ENCODE measurements around the gene CDKAL1.

Gene CDKAL1

GRCh38 chr6:21103626-21104224, 569.5 kb downstream of the CDKAL1 start:
- TF ChIP-seq TSHZ2 (CRISPR knock-in tag; IDR thresholded peaks at IDR 0.05) (no peak), CREB5 (CRISPR knock-in tag; IDR thresholded peaks at IDR 0.05; ENCODE audit: low read depth) (no peak), ESRRG (CRISPR knock-in tag; IDR thresholded peaks at IDR 0.05) (no peak), BACH2 (CRISPR knock-in tag; IDR thresholded peaks at IDR 0.05; ENCODE audit: borderline replicate concordance) (no peak), ISL1 (CRISPR knock-in tag; IDR thresholded peaks at IDR 0.05) (no peak), ARNTL (CRISPR knock-in tag; IDR thresholded peaks at IDR 0.05; ENCODE audit: borderline replicate concordance, low read depth) (no peak), GLIS3 (CRISPR knock-in tag; IDR thresholded peaks at IDR 0.05) (no peak), ZNF565 (CRISPR knock-in tag; conservative IDR thresholded peaks at IDR 0.05; ENCODE audit: low read depth) (no peak), TCF4 (CRISPR knock-in tag; IDR thresholded peaks at IDR 0.05; ENCODE audit: borderline replicate concordance) (no peak), ZC3H10 (CRISPR knock-in tag; IDR thresholded peaks at IDR 0.05) (no peak), POU6F1 (CRISPR knock-in tag; IDR thresholded peaks at IDR 0.05; ENCODE audit: borderline replicate concordance, low read depth) (no peak), SNAI2 (CRISPR knock-in tag; IDR thresholded peaks at IDR 0.05) (no peak), ZFP3 (CRISPR knock-in tag; IDR thresholded peaks at IDR 0.05) (no peak)
- ATAC-seq, result no peak

- ATAC-seq, result no peak
- TF ChIP-seq CSDC2 (CRISPR knock-in tag; IDR thresholded peaks at IDR 0.05) (no peak), RARB (CRISPR knock-in tag; IDR thresholded peaks at IDR 0.05) (no peak), CSRNP3 (CRISPR knock-in tag; IDR thresholded peaks at IDR 0.05) (no peak), ZNF565 (CRISPR knock-in tag; conservative IDR thresholded peaks at IDR 0.05; ENCODE audit: low read depth) (no peak), ARNTL (CRISPR knock-in tag; IDR thresholded peaks at IDR 0.05; ENCODE audit: borderline replicate concordance, low read depth) (no peak), PATZ1 (CRISPR knock-in tag; IDR thresholded peaks at IDR 0.05; ENCODE audit: borderline replicate concordance) (no peak)
Measured at GRCh38 chr6:21104288-21104687, 570.0 kb downstream of the CDKAL1 start.

- ATAC-seq, result no peak
- no peak for TF ChIP-seq ZFP3 (CRISPR knock-in tag; IDR thresholded peaks at IDR 0.05)
- no peak for TF ChIP-seq TSHZ2 (CRISPR knock-in tag; IDR thresholded peaks at IDR 0.05)
- TF ChIP-seq ZNF8 (CRISPR knock-in tag; IDR thresholded peaks at IDR 0.05), result no peak
Measured at GRCh38 chr6:21107796-21108195, 573.5 kb downstream of the CDKAL1 start.

All from SK-N-SH treated with all-trans-retinoic acid at 6 μM for 48 hours (cell line).